Measurements from ENCODE around the gene PEX5L. TPM values are rescaled to one million over a fixed set of nuclear protein-coding genes. Genes with fewer than 3 reads are reported as not detected.

Gene PEX5L
- total RNA-seq, 1 donor from 2014 or later, result not detected

DNA sequence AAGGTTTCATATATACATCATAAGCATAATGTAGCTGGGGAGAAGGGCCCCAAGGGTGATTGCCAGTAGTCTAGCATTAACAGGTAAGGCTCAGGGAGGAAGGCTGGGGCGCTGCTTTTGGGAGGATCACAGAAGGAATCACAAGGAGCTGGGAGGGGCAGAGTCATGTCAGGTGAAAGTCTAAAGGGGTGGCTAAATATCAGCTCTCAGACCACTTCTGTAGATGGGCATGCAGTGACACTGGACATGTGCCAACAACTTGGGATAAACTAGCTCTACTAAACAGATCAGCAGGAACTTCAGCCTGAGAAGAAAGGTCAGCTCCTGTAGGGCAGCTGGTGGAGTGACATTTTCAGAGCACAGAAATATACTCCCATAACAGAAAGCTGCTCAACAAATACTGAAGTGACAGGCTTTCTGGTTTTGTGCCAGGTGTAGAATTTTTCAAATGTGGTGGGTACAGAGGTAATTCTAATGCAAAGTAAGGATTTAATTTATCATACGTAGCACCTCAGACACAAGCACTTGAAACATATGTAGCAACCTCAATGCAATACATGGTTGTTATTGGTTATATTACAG is 79.4 kb downstream of the PEX5L start:
- DNase-seq (ENCODE audit: low read depth in 2 of 2), result no peak

DNA sequence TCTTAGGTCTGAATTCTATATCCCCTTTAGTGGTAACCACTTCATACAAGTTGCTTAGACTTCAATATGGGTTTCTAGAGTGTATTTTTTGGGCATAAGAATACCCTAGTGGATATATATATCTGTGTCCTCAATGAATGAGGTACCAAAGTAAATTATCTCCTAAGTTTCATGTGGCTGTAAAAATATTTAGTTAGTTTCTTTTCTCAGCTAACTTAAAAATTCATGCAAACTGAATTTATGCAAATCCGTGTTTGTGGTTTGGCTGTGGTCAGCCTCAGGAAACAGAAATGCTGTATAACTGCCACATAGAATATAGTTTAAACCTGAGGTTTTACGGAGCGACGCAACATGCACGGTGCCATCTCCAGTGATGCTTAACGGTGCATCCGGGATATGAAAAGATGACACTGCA is 80.3 kb downstream of the PEX5L start:
- no peak for DNase-seq (ENCODE audit: low read depth in 2 of 2)

DNA sequence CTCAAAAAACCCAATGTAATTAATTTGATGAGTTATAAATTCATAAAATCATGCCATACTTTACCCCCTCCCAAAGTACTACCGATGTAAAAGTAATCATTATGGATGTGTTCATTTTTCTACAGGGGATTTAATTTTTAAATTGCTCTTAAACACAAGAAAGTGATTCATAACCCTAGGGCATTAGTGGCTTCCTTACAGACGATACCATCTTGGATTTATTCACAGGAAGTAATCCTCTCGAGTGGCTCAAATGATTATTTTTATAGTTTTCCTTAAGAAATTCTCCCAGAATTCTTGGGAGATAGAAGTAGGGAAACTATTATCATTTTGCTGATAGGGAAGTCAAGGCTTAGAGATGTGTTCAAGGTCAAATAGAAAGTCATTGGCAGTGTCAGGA is 80.9 kb downstream of the PEX5L start:
- no peak for DNase-seq (ENCODE audit: low read depth in 2 of 2)

DNA sequence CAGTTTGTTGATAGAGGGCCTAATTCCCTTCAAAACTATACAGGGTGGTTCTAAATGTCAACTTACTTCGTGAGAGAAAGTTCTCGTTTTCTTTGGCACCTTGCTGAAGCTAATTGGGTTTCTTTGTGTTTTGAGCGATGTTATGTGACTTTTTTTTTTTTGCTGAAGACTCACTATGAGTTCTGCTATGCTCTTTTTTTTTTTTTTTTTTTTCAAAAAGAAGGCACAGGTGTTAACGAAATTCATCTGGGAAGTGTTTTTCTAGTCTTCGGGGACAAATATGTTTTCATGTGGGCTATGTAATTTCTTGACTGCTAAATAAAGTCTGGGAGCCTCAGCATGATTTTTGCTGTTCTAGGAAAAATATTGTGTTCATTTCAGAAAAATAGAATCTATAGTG is 81.5 kb downstream of the PEX5L start:
- no peak for DNase-seq (ENCODE audit: low read depth in 2 of 2)

DNA sequence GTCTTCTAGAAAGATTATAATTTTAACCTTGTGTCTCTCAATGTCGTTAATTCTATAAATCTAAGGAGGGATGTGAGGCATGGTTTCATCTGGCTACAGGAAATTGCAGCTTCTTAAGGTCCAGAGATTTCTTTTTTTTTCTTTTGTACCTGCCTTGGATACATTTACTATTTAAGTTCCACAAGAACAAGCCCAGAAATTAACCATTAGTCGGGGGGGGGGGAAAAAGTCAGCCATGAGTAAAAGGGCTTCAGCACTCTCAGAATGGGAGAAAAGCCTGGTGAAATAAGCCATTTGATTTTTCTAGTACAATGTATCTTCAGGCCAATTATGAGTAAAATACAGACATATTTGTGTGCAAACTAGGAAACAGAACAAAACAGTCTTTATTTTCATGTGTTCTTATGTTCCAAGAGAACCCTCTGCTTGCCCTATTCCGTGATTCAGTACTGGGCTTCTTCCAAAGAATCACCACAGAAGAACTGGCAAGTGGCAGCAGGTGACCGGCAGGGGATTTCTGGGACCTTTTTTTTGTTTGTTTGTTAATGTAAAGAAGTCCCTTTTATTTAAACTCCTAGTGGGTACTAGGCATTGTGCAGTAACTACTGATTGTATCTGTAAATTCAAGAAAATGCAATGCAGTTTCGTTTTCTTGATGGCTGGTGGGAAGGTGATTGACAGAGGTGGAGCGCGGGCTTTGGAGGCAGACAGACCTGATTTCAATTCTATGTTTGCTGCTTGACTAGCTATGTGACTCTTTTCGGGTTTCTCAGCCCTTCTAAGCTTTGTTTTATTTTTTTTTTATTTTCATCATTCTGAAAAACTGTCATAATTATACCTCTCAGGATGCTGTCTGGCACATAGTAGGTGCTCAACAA is 82.5 kb downstream of the PEX5L start:
- DNase-seq (ENCODE audit: low read depth in 2 of 2), result no peak

DNA sequence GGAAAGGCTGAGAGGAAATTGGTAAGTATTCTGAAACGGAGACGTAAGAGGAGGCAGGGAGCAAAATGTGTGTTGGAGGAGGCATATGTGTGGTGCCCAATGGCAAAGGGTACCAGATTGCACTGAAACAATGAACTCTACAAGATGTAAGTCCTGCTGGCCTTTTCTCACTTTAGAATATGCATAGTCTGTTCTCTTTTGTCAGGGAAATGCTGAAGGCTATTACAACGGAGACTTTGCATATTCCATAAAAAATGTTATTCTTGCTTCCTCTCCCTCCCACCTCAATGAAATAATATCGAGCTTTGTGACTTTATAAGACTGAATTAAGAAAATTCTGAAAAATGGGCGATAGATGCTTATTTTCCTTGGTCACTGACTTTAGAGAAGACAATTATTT is 85.9 kb downstream of the PEX5L start:
- DNase-seq (ENCODE audit: low read depth in 2 of 2), result no peak

DNA sequence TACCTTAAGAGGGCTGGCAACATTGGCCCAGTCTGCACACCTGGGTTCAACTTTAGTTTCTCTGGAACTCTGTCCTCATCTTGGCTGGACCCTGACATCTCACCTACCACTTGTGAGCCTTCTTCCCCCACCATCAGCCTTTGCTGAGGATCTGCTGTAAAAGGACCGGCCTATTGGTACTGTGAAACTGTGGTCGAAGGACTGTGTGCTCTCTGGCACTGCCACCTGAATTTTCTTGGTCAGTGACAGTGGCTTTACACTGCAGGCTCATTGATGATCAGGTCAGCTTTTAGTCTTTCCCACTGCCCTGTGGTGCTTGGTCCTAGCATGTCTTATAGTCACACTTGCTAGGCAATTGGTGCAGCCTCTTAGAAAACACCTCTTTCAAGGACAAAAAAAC is 86.9 kb downstream of the PEX5L start:
- DNase-seq (ENCODE audit: low read depth in 2 of 2), result no peak

DNA sequence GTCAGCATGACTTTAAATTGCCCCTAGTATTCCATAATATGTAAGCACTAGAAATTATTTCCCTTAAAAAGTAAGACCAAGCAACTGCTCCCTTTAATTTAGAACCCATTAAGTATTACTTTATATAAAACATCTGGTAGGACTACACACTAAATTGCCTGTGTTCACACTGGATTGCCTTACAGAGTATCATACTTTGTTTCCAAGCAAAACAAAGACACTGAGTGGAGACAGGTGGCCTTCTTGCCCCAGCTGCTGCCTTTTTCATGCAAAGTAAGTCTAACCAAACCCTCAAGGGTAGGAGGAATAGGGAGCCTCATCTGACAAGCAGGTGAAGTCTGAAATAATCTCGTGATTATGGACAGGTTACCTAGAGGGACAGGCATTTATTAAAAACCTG is 87.3 kb downstream of the PEX5L start:
- no peak for DNase-seq (ENCODE audit: low read depth in 2 of 2)

DNA sequence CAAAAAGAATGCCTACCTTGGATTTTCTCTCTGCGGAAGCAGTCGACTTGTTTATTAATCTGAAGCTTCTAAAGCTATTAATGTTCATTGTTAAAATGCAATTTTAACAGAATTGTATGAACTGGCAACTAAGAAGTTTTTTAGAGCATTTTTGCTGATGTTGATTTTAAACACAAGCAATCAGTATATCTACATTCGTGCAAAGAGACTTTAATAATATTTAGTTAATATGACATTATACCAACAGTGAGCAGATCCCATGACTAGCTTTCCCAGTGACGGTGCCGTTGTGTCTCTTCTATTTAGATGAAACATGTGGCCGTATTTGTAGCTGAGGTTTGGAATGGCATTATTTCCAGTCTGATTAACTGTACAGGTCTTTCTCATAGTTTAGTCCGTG is 88.0 kb downstream of the PEX5L start:
- no peak for DNase-seq (ENCODE audit: low read depth in 2 of 2)

DNA sequence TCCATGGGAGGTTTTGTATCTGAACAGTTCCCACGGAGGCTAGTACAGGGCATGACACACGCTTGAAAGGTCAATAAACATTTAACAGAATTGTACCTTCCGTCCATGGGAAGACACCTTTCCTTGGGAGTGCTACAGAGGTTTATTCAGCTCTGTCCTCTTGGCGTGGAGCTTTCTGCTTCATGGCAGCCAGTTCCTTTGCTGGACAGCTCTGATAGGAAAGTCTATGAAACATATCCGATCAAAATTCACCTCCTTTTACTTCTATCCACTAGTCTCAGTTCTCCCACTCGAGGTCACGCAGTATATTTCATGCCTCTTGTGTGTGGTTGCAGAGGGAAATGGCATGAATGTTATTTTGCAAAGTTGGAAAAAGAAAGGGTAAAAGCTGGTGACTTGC is 91.2 kb downstream of the PEX5L start:
- no peak for DNase-seq (ENCODE audit: low read depth in 2 of 2)

DNA sequence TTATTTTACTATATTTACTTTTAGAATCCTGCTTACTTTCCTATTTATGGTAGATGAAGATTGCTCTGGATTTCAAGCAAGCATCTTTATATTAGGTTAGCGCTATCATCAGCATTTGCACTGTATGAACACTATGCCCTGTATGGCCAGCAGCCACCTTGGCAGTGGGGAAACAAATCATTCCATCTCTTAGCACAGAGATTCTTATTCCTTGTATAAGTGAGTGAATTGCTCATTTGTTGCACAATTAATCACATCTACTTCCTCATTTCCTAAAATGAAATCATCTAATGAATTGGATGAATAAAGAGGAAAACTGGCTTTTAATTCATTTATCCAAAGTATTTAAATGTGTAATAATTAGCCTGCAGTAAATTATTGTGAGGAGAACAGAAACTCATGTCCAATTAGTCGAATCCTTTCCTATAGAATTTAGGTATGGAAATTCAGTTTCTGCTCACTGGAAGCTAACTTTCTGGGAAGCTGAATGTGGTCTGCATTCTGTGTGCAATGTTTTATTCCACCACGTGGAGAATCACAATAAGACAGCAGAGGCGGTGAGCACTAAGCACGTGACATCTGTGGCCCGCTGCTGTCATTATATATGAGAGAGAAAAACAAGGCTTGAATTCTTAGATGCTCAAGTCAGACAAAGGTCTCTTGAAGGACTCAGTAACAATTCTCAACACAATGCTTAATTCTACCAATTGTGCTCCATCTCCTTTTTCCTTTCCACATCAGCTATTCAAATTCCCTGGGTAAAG is 93.4 kb downstream of the PEX5L start:
- no peak for DNase-seq (ENCODE audit: low read depth in 2 of 2)

DNA sequence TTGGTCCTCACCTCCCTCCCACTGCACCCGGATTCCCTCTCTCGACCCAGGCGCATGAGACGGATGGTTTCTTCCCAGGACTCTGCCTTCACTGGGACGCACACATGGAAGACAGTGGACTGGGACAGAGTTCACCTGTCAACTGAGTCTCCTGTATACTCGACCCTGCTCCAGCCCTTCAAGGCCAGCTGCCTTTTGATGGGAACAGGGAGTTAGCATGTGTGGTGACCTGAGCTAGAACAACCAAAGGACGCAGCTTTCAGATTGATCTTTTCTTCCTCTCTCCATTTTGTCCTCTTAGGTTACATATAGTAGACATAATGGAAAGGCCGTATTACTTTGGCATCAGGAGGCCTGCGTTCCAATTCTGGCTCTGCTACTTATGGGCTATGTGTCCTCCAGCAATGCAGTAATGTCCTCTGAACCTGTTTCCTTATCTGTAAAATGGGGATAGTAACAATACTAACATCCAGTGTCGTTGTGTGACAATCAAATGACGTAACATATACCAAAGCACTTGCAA is 94.1 kb downstream of the PEX5L start:
- no peak for DNase-seq (ENCODE audit: low read depth in 2 of 2)

DNA sequence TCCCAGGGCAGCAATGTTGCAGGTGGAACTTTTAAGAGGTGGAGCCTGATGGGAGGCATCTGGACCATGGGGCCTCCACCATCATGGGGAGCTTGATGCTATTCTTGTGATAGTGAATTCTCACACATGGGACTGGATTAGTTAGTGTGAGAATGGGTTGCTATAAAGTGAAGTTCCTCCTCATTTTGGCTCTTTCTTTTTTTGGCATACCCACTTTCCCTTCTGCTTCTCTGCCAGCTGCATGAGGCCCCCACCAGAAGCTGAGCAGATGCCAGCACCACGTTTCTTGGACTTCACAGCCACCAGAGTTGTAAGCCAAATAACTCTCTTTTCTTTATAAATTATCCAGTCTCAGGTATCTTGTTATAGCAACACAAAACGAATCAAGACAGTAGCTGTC is 101.0 kb downstream of the PEX5L start:
- DNase-seq (ENCODE audit: low read depth in 2 of 2), result no peak

DNA sequence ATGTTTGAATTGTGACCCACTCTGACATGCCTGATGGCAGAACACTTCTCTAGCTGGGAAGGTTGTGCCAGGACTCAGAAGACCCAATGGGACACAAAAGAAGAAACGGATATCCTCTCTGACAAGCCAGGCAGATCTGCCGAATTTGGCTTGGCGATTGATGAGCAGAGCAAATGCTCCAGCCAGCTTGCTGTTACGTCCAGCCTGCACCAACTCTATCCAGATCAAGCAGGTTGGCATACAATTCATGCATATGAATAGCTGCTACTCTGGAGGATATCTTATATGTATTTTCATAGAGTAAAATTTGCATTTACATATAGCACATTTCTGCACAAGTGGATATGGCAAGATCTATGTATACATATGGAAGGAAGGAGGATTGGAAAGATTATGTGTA is 102.8 kb downstream of the PEX5L start:
- DNase-seq (ENCODE audit: low read depth in 2 of 2), result no peak

DNA sequence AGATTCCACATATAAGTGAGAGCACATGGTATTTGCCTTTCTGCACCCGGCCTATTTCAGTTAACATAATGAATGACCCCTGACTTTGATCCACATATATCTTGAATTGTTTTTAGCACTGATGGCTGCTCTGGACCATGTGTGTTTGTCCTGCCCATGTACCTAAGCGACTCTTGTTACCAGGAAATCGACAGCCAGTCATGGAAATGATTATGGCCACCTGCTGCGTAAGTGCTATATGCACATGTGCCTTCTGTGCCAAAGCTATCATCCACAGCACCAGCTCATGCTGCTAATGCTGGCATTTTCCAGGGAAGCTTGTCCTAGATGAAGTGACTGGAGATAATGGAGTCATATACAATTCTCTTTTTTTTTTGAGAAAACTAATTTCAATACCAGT is 103.7 kb downstream of the PEX5L start:
- DNase-seq (ENCODE audit: low read depth in 2 of 2), result no peak

DNA sequence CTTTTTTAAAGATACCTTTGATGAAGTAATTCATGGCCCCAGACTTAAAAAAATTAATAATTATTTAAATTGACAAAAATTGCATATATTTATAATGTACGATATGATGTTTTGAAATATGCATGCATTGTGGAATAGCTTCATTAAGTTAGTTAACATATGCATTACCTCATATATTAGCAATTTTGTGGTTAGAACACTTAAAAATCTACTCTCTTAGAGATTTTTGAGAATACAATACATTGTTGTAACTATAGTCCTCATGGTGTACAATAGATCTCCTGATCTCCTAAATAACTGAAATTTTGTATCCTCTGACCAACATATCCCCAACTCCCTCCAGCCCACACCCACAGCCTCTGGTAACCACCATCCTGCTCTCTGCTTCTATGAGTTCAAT is 104.1 kb downstream of the PEX5L start:
- DNase-seq (ENCODE audit: low read depth in 2 of 2), result no peak

DNA sequence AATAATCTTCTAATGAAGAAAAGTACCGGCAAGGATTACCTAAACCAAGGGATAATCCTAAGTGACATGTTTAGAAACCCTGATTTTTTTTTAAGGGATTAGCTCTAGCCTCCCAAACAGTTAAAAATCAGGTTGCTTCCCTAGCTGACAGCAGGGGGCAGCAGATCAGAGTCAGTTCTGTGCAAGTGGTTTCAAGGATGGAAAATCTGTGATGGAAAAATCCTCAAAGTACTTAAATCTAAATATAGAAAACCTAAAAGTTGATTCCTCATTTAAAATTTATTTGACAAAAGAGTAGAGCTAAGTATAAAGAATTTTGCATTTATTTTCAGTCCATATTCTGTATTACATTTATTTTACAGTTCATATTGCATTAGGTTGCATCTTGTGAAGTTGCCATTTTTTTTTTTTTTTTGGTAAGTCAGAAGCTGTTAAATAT is 107.6 kb downstream of the PEX5L start:
- peak; percentile 42 to 66 for DNase-seq (ENCODE audit: low read depth in 2 of 2)

DNA sequence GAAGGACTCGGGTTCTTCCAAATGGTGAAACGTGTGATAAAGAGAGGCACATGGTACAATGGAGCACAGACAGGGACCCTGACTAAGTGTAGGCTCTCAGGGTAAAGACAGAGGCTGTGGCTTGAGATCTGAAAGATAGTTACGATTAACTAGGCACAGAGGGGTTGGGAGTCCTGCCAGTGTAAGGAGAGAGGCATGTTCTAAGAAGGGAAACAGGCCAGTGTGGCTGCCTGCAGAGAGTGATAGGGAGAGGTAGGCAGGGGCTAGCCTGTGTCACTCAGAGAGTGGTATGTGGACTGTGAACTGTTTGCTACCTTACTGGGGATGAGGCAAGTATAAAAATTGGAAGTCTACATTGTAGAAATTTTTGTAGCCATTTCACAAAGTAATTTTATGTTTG is 109.5 kb downstream of the PEX5L start:
- no peak for DNase-seq (ENCODE audit: low read depth in 2 of 2)

DNA sequence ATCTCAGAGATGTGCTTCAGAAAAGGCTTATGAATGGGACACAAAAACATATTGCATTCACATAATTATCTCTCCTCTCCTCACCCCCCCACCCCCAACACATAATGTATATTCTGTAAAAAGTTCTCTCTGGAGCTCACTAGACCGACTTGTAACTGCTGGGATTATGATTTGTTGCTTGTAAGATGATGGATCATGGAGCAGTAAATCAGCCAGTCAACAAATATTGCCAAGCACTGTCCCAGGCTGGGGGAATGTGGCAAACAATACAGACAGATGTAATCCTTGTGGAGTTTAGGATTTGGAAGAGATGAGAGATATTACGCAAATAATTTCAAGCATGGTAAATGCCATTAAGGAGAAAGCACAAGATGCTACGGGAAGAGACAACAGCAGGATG is 114.8 kb downstream of the PEX5L start:
- no peak for DNase-seq (ENCODE audit: low read depth in 2 of 2)

DNA sequence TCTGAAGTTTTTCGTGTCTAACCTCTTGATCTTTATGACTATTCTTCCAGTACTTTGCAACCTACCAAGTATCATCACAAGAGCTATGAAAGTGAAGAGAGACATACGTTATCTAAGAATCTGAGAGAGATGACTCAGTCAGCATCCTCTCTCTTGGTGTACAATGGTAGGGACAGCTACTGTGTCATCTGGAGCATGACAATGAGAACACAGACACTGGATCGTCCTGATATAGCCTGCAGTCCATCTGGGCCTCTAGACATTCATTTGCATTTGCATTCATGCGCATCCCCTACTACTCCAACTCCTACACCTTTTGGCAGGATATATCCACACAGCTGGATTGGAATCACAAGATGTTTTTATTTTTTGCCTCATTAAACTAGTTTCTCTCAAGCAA is 115.2 kb downstream of the PEX5L start:
- DNase-seq (ENCODE audit: low read depth in 2 of 2), result no peak

DNA sequence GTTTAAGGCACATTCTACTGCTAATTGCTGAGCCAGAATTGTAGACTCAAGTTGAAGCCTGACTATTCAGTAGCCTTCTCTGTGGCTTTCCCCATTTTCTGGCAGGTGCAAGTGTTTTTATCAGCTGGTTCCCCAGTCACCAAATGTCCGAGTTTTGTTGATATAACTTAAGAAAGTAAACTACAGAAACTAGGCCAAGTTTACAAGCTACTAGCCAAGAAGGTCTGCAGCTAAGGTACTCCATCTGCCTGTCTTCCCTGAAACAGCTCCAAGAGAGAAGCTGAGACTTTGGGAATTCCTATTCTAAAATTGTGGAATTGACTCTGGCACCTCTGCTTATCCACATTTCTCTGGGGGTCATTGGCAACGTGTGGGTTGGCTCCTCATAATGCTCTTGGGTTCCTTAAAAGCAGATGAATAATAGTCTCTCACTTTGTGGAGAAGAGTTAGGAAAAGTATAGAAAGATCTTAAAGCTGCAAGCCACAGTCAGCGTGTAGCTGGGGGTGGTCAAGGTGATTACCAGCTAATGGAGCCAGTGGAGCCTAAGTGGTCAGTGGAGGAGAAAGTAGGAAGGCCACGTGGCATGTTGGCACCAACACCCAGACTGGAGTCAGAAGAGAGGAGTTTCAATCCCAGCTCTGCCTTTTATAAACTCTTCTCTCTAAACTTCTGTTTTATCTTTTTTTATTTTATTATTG is 128.8 kb downstream of the PEX5L start:
- DNase-seq (ENCODE audit: low read depth in 2 of 2), result no peak

DNA sequence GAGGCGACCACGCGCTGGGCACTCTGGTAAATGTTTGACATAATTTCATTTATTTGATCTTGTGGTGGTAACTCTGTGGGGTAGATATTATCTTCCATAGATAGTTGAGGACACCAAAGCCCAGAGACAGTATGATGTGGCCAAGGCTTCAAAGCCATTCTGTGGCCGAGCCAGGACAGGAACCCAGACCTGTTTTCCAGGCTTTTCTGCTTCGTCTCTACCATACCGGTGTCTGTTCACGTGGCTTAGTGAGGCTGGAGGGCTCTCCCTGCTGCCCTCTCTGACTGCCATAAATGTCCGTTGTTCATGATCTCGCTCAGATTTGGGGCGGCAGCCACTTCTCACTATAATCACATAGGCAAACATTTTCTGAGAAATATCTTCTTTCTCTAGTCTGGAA is 134.7 kb downstream of the PEX5L start:
- DNase-seq (ENCODE audit: low read depth in 2 of 2), result no peak
